ENCODE results near the gene FMR1NB.

The FMR1NB gene, protein sequence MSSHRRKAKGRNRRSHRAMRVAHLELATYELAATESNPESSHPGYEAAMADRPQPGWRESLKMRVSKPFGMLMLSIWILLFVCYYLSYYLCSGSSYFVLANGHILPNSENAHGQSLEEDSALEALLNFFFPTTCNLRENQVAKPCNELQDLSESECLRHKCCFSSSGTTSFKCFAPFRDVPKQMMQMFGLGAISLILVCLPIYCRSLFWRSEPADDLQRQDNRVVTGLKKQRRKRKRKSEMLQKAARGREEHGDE

DNA sequence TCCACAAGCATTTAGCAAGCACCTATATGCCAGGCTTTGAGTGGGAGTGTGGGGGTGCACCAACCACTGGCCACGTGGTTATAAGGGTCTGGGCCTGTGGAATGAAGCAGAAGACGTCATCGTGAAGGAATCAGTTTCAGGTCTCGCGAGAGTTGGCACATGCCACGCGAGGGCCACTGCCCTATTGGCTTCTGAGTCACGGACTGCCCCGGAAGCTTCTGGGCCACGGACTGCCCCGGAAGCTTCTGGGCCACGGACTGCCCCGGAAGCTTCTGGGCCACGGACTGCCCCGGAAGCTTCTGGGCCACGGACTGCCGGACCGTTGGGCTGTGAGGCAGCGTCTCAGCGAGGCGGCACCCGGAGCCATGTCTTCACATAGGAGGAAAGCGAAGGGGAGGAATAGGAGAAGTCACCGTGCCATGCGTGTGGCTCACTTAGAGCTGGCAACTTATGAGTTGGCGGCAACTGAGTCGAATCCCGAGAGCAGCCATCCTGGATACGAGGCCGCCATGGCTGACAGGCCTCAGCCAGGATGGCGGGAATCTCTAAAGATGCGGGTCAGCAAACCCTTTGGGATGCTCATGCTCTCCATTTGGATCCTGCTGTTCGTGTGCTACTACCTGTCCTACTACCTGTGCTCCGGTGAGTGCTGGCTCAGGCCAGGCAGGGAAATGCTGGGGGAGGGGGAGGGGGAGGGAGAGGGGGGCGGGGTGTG is at the start of gene FMR1NB:
Gene FMR1NB, plus strand, starts transcription at position 300 of the 715 bp plus-strand sequence. Its CDS starts 66 bp downstream, at position 366.
- DNase-seq (ENCODE audit: low read depth) = no peak

DNA sequence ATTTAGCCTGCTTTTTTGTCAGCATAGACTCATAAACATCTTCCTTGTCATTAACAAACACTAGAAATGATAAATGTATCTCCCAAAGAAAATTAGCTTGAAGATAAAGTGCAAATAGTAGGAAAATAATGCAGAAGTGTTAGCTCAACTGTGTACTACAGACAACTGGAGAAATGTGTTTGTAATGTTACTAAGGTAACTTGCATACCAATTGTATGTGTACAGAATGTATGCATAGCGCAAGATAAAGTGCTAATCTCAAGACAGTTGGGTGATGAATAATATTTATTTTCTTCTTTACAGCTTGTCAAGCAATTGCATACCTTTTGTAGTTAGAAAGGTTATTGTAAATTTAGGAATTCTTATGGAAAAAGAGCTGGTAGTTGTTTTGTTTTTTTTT is 47.3 kb upstream of the FMR1NB start:
- no peak for DNase-seq (ENCODE audit: low read depth)

DNA sequence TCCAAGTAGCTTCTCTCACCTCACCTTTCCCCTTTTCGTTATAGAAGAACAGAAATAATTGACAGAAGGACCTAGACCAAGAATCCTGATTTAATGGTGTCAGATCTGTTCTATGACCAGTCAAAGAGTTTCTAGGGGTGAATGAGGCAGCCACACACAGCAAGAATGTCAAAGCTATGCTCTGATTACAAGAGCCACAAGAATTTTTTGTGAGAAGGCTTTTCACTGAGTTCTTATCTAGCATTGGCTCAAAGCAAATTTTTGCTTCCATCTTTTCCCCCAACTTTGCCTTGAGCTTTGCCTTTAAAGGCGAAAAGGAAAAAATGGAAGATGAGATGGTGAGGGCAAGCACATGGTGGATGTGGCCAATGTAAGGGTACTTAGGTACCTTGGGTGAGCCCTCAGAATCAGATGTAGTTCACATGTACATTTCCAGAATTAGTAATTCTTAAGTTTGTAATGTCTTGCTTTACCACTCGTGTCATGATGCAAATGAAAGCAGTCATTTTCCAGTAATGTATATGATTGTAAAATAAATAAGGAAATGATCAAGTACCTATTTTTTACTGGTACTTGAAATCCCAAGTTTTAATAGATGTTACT is 45.9 kb upstream of the FMR1NB start:
- DNase-seq (ENCODE audit: low read depth) = no peak

DNA sequence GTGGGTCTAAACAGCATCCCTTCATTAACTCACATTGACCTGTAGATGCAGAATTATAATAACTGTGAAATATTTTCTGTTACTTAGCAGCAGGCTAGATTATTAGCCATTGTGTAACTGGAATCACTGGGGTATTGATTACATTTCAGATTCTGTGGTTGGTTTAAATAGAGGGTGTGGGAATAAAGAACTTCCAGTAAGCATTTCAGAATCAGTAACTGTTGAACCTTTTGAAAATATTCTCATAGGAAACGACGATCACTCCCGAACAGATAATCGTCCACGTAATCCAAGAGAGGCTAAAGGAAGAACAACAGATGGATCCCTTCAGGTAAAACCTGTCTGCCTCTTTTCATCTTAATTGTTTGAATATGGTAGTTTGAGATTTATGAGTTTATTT is 35.9 kb upstream of the FMR1NB start:
- no peak for DNase-seq (ENCODE audit: low read depth)

DNA sequence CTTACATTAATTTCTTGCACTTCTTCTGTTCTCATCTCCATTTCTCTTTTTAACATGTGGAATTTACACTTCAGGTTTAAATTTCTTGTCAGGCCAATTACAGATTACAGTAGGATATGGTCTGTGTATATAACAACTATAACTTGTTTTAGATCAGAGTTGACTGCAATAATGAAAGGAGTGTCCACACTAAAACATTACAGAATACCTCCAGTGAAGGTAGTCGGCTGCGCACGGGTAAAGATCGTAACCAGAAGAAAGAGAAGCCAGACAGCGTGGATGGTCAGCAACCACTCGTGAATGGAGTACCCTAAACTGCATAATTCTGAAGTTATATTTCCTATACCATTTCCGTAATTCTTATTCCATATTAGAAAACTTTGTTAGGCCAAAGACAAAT is 32.6 kb upstream of the FMR1NB start:
- no peak for DNase-seq (ENCODE audit: low read depth)

DNA sequence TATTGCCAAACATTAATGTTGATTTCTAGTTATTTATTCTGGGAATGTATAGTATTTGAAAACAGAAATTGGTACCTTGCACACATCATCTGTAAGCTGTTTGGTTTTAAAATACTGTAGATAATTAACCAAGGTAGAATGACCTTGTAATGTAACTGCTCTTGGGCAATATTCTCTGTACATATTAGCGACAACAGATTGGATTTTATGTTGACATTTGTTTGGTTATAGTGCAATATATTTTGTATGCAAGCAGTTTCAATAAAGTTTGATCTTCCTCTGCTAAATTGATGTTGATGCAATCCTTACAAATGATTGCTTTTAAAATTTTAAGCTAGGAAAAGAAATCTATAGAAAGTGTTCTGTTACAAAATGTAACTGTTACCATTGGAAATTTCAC is 30.8 kb upstream of the FMR1NB start:
- DNase-seq (ENCODE audit: low read depth) = no peak

DNA sequence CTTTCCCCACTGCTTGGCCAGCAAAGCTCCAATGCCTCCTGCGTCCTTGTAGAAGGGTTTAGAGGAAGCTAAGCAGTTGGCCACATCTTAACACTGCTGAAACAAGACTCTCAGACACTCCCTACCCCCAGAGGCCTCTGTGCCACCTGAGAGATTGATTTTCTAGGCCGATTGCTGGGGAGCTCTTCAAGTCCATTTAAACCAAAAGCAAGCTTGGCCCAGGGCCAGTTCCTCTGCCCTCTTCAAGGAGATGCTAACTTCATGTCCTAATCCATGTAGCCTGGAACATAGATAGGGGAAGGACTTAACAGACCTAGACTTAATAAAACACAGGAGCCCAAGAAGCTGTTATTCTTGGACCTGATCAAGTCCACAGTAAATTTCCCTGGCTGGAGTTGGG is 27.2 kb upstream of the FMR1NB start:
- DNase-seq (ENCODE audit: low read depth) = no peak

DNA sequence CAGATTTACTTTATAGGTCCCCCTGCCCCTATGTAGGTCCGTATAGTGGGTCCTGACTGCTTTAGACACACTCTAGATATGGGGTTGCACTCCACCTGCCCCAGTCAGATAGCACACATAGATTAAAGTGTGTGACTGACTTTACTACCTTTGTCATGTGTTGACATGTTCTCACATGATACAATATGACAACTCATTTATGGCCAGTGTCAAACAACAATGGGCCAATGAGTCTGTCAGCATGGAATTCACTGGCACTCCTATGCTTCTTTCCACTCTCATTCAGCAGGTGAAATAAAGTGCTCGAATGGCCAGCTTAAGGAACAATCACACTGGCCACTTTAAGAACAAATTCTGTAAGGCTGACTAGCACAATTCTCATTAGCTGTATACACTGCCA is 23.8 kb upstream of the FMR1NB start:
- no peak for DNase-seq (ENCODE audit: low read depth)

DNA sequence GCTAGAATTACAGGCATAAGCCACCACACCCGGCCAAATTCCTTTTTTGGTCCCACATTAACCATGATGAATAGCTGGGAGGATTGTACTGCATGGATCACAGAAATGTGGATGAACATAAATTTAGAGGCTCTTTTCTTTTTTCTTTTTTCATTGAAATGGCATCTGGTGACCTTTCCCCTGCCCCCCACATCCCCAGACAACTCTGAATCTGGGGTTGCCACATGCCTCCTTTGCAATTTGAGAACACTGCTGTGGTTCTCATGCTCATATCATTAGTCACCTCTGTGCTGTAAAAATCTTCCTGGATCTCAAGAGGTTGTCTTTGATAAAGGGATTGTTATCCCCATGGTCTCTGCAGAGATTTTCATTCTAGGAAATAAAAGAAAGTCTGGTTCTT is 22.8 kb upstream of the FMR1NB start:
- DNase-seq (ENCODE audit: low read depth) = no peak

DNA sequence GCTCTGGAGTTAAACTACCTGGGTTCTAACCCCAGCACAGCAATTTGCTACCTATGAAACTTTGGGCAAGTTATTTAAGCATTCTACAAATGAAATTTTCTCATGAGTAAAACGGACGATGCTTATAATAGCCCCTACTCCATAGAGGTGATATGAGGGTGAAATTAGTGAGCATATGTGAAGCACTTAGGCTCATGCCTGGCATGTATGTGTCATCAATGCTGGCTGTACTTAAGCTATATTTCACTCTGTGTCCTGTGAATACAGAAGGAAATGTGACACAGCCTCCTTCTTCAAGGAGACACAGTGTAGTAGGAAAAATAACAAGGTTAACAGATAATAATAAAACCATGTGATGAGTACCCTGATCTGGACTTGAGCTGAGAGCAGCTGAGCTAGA is 20.4 kb upstream of the FMR1NB start:
- no peak for DNase-seq (ENCODE audit: low read depth)

DNA sequence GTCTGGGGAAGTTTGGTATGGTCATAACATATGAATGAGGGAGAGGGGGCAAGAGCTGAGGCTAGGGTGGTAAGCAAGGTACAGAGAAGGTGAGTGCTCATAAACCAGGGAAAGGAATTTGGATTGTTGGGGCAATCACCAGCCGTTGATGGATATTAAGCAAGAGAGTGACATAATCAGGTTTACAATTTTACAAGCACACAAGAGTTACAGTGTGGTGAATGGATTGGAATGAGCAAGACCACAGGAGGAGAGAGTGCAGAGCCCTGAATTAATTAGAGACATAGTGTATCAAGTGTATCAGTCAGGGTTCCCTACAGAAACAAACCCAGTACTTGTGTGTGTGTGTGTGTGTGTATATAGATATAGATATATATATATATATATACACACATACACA is 18.7 kb upstream of the FMR1NB start:
- no peak for DNase-seq (ENCODE audit: low read depth)

DNA sequence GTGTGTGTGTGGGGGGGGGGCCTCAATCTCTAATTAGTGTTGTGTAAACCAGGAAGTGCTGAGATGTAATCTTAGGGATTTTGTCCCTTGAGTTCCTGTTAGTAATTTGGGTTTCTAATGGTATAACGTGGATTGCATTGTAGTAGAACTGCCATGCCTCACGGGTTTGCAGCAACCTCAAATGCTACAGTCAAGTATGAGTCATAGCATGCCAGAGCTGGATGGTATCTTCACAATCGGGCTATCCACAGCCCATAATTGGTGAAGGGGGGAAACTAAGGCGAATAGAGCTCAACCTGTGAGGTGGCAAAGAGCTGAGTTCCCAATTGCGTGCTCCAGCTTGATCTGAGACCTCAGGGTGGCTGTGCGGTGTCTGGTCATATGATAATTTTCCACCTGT is 2.2 kb upstream of the FMR1NB start:
- no peak for DNase-seq (ENCODE audit: low read depth)

DNA sequence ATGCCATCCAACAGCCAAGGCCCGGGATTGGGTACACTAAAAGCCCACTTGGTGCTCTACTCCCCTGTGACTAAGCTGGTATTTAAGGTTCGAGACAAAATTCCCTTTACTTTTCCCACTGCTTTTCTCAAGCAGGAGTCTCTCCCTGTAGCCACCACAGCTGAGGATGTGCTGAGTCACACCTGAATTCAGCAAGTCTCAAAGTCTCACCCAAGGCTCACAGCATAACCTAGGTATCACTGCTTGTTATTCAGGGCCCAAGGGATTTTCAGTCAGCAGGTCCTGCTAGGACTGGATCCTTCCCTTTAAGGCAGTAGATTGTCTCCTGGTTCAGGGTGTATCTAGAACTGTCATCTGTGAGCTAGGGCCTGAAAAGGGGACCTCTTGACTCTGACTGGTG is 39.2 kb downstream of the FMR1NB start:
- DNase-seq (ENCODE audit: low read depth) = no peak

DNA sequence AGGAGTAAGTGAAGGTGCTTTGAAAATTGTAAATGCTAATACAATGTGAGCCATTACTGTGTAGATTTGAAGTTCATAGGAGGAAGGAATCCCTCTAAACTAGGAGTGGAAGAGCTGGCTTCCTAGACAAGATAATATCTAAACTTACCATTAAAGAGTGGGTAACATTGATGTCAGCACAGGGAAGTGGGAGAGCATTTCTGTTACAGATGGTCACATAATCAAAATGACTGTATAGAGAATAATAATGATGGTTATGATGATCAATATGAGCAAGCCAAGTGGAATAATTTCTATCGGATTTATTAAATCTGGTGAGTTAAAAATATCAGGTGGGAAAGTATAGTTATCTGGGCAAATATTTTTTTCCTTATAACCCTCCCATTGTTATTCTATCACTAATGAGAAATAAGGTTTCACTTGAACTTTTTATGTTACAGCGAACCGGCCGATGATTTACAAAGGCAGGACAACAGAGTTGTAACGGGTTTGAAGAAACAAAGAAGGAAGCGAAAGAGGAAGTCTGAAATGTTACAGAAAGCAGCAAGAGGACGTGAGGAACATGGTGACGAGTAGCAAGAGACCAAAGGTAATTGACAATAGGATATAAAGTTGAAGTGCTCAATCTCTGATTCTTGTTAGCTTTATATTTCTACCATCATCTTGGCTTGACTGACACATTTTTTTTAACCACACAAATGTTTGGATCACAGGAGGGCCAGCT is 43.5 kb downstream of the FMR1NB start:
- DNase-seq (ENCODE audit: low read depth) = no peak

DNA sequence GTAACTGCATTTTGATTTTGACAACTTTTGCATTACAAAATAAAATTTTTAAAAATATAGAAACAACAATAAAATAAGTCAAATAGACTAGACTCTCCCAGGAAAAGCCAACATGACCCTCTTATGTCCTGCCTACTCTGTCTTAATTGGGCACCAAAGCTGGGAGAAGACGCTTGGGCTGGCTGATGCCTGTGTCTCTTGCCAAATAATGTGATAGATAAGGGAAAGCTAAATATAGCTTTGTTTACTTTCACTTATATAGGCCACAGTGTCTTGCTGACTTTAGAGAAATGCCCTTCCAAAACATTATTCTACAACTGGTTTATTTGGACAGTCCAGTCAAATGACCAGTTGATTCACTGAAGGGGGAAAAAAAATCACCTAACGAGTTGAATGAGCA is 54.2 kb downstream of the FMR1NB start:
- no peak for DNase-seq (ENCODE audit: low read depth)

DNA sequence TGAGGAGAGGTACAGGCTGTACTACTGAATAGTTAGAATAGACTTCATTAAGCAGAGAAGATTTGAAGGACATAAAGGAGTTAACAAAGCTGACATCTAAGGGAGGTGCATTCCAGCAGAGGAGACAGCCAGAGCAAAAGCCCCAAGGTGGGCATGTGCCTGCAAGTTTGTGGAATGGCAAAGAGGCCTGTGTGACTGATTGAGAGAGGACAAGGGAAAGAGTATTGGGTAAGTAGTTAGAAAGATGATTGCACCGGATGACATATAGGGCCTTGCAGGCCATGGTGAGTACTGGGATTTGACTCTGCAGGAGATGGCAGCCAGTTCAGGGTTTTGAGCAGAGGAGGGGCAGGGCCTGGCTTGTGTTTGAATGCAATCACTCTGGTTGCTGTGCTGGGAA is 55.9 kb downstream of the FMR1NB start:
- no peak for DNase-seq (ENCODE audit: low read depth)

DNA sequence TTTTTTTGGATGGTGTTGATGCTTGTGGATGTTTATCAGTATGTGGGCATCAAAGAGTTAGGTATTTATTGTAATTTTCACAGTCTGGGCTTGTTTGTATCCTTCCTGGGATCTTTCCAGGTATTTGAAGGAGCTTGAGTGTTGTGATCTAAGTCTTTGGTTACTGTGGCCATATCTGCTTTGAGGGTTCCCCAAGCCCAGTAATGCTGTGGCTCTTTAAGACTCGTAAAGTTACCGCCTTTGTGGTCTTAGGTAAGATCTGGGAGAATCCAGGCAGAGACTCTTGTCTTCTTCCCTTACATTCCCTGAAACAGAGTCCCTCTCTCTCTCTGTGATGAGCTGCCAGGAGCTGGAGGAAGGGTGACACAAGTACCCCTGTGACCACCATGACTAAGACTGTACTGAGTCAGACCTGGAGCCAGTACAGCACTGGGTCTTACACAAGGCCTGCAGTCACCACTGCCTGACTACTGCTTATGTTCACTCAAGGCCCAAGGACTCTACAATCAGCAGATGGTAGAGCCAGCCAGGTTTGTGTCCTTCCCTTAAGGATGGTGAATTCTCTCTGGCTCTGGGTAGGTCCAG is 62.2 kb downstream of the FMR1NB start:
- DNase-seq (ENCODE audit: low read depth) = no peak

DNA sequence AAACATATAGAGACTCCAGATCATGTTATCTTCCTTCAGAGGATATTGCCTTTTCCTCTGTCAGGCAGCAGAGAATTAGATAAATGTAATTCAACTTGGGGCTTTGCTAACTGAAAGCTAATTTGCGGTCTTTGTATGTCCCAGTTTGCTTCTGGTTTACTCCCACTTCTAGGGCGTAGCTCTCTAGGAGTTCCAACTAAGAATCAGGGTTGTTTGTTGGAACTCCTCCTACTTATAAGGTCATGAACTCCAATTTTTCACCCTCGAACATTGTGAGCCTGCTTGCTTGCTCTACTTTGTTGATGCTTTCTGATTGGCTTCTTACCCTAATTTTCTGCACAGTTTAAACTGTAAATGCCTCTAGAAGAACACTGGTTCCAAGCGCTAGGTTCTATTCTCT is 66.1 kb downstream of the FMR1NB start:
- no peak for DNase-seq (ENCODE audit: low read depth)

DNA sequence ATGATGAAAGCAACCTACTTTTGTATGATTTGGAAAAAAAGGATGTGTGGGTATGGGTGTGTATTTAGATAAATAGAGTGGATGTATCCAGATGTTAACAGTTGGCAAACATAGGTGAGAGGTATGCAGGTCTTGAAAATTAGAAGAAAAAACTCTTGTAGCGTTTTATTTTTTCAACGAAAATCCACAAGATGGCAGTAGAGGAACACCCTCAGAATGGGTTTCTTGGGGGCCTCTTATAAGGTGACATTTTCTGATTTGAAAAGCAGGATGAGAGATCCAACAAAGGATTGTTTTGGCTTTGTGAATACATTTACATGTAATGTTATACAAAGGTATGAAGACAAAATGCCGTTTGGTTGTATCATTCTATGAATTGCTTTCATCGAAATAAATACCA is 68.3 kb downstream of the FMR1NB start:
- DNase-seq (ENCODE audit: low read depth) = no peak

DNA sequence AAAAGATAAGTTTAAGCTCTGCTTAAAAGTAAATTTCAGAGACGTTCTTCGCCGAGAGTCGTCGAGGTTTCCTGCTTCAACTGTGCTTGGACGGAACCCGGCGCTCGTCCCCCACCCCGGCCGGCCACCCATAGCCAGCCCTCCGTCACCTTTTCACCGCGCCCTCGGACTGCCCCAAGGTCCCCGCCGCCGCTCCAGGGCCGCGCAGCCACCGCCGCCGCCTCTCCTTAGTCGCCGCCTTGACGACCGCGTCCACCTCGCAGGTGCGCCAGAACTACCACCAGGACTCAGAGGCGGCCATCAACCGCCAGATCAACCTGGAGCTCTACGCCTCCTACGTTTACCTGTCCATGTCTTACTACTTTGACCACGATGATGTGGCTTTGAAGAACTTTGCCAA is 70.8 kb downstream of the FMR1NB start:
- no peak for DNase-seq (ENCODE audit: low read depth)

DNA sequence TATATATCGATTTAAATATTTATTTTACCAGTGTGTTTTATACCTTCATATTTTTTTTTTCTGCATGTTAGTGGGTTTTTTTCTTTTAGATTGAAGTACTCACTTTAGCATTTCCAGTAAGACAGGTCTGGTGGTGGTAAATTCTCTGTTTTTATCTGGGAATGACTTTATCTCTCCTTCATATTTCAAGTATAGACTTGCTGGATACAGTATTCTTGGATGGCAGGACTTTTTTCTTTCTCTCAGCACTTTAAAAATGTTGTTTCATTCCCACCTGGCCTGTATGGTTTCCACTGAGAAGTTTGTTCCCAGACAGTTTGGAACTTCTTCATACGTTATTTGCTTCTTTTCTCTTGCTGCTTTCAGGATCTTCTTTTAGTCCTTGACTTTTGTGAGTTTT is 86.1 kb downstream of the FMR1NB start:
- no peak for DNase-seq (ENCODE audit: low read depth)

DNA sequence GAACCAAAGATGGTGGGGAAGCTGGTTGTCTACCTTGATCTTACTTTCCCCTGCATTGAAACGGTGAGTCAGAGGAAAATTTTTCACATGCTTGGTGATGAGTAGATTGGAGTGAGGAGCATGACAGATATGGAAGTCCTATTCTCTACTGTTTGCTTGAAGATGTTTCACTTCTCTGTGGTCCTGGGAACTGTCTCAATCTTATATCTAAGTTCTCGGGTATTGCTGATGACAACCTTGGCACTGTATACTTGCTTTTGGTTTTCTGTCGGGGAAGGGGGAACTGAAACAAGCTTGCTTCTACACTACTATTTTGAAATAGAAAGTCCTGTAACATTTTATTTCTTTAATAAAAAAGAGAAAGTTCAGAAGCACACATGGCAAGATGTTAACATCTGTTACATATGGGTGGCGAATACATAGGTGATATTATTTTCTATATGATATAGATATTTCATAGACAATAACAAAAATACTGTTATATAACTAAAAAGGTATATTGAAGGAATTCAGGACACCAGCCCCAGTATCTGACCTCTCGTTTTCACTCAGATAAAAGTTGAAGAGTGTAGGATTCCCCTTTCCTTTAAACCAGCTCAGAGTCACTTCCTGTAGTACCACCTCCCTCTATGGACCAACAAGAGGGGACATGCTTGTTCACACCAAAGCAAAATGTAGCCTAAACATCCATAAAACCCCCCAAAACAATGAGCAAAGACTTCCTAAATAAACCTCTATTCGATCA is 88.8 kb downstream of the FMR1NB start:
- no peak for DNase-seq (ENCODE audit: low read depth)

Measured in activated gamma-delta T cell treated with anti-CD3 and anti-CD28 coated beads, Interleukin-2, amount 50 U/mL, for 16 hours (primary cell).